Erythroblast (primary cell): ENCODE data around the gene TFAP2E.

Experiments
- GATA1 ChIP-seq: IDR thresholded peaks from 2 replicates; pipeline ENCODE4 v1.6.1; 2011; ENCODE audit warnings: low read depth, mild to moderate bottlenecking, control low read depth, low read length, moderate library complexity
- POLR2A ChIP-seq: IDR thresholded peaks from 2 replicates; pipeline ENCODE4 v1.6.1; 2011; ENCODE audit warnings: mild to moderate bottlenecking, low read length

DNA sequence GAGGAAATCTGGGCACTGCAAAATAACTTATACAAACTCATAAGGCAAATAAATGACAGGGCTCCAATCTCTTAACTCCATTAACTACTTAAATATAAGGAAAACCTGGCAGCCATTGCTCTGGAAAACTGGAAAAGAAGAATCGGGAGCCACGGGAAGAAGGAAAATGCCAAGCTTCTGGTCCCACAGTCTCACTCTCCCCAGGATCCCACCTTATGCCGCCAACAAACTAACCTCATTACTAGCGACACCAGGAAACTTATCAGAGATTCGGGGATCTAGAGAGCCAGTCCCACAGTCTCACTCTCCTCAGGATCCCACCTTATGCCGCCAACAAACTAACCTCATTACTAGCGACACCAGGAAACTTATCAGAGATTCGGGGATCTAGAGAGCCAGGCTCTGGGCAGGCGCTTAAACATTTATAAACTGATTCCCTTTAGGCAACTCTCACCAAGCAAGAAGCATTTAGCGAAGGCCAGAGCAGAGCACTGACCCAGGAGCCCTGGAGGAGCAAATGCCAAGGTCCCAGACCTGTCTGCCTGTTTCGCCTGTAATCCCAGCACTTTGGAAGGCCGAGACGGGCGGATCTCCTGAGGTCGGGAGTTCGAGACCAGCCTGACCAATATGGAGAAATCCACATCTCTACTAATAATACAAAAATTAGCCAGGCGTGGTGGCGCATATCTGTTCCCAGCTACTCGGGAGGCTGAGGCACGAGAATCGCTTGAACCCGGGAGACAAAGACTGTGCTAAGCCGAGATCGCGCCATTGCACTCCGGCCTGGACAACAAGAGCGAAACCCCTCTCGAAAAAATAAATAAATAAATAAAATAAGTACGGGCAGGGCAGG lies 67.5 kb downstream of the TFAP2E start:
- TF ChIP-seq POLR2A (no peak), GATA1 (no peak)
